Measurements from ENCODE around the gene DDR2.
A peak's percentile ranks its signal among the peaks of the same experiment; 100 is the strongest.
"Not testable (repeated sequence)": the region's sequence is repeated elsewhere in the genome, so short reads cannot be mapped to it uniquely, and the experiment has no call there.

Gene DDR2

DNA sequence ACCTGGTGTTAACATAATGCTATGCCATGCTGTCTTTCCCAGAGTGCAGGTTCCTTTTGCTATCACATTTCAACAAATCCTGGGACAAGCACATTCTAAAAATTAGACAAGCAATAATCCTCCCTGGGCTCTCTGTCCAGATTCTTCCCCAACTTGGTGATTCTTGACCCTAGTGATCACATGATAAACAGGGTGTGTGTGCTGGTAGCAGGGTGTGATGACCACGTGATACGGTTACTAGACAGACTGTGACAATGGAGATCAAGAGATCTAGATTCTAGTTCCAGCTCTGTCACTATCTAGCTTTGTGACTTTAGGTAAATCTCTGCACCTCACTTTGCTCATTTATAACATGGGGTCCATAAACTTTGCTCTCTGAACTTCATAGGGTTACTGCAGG is 96.3 kb downstream of the DDR2 start:
- H3K4me3 ChIP-seq (ENCODE audit: low read length) = no peak overlapping the region
- no peak for DNase-seq (ENCODE audit: low read depth)
- TF ChIP-seq, protein P1, sequence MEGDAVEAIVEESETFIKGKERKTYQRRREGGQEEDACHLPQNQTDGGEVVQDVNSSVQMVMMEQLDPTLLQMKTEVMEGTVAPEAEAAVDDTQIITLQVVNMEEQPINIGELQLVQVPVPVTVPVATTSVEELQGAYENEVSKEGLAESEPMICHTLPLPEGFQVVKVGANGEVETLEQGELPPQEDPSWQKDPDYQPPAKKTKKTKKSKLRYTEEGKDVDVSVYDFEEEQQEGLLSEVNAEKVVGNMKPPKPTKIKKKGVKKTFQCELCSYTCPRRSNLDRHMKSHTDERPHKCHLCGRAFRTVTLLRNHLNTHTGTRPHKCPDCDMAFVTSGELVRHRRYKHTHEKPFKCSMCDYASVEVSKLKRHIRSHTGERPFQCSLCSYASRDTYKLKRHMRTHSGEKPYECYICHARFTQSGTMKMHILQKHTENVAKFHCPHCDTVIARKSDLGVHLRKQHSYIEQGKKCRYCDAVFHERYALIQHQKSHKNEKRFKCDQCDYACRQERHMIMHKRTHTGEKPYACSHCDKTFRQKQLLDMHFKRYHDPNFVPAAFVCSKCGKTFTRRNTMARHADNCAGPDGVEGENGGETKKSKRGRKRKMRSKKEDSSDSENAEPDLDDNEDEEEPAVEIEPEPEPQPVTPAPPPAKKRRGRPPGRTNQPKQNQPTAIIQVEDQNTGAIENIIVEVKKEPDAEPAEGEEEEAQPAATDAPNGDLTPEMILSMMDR (IDR thresholded peaks at IDR 0.05; ENCODE audit: insufficient read depth, low read depth, low read length, missing control alignments) = no peak

DNA sequence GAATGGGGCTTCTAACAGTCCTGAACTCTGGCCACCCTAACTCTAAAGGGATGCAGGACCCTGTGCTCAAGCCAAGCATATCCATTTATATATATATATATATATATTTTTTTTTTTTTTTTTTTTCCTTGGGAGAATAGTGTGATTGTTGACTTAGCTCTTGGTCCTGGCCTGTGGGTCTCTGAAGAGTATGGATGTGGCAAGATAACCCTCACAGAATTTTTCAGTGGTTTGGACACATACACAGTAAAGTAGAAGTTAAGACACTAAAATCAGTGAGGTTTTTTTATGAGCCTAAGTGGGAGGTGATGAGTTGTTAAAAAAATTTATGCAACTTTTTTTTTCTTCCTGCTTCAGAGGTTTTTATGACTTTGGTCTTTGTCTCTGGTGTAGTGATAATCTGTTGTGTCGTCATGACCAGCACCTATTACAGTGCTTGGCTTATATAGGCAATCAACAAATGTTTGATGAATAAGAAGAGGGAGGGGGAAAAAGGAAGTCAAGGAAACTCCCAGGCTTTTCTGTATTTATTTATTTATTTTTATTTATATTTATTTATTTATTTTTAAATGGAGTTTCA is 97.0 kb downstream of the DDR2 start:
- not testable (repeated sequence) for H3K4me3 ChIP-seq (ENCODE audit: low read length); DNase-seq (ENCODE audit: low read depth)

DNA sequence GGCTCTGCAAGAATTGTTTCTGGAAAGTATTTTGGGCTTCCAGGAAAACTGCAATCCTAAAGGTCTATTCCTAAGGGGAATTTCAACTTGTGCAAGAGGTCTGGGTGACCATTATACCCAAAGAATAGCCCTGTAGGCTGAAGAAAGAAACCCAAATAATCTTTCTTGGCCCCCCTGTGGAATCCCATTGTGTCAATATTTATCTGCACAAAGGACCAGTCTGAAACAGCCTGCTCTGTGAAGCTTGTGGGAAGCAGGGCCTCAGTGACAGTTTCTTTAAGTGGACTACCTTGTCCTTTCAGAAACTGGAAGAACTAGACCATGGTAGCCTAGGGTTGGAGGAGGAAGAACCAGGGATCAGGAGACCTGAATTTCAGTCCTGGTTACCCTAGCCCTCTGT is 99.8 kb downstream of the DDR2 start:
- H3K4me3 ChIP-seq (ENCODE audit: low read length) = no peak overlapping the region
- TF ChIP-seq, protein P1 (IDR thresholded peaks at IDR 0.05; ENCODE audit: insufficient read depth, low read depth, low read length, missing control alignments) = no peak
- DNase-seq (ENCODE audit: low read depth) = no peak

DNA sequence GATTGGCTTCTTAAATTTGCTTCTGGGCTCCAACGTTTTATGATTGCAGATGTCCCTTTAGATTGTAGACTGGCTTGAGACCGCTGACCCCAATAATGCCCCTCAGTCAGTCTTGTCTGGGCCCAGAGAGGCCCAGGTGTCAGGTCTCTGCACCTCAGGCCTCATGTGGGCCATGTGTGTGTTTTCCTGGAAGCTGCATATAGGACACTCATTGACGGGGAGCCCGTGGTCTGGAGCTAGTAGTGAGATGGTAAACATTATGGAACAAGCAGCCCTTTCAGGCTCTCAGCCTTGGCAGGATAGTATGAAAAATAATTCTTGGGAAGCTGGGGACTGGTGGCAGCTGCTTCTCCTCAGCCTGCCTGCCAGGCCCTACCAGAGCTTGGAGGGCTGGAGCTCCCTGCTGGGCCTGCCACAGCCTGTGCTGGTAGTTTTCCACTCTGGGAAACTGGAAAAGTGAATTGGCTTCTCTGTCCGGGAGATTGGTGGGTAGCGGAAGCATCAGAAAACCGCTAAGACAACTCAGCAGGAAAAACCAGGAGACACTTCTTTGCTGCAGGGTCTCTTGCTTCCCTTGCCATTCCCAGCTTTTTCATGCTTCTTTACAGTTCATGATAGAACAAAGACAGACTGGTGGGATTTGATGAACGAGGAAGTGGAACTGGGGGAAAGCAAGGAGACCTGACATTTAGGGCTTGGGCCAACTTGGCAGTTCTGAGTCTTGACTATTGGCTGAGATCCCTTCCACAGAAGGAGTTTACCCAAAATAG is 100.5 kb downstream of the DDR2 start:
- DNase-seq (ENCODE audit: low read depth) = no peak
- no peak overlapping the region for H3K4me3 ChIP-seq (ENCODE audit: low read length)
- TF ChIP-seq, protein P1 (IDR thresholded peaks at IDR 0.05; ENCODE audit: insufficient read depth, low read depth, low read length, missing control alignments) = no peak

DNA sequence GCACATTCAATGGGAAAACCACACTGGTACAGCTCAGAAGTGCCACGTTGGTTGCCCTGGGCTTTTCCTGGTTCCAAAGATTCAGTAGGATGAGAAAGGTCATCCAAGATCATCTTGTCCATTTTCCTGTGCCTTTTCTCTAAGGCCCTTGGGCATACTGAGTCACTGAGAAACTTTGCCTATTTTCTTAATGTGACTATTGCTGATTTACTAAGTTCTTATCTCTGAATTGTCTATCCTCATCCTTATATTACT is 101.0 kb downstream of the DDR2 start:
- no peak for DNase-seq (ENCODE audit: low read depth)
- no peak overlapping the region for H3K4me3 ChIP-seq (ENCODE audit: low read length)
- TF ChIP-seq, protein P1 (IDR thresholded peaks at IDR 0.05; ENCODE audit: insufficient read depth, low read depth, low read length, missing control alignments) = no peak

DNA sequence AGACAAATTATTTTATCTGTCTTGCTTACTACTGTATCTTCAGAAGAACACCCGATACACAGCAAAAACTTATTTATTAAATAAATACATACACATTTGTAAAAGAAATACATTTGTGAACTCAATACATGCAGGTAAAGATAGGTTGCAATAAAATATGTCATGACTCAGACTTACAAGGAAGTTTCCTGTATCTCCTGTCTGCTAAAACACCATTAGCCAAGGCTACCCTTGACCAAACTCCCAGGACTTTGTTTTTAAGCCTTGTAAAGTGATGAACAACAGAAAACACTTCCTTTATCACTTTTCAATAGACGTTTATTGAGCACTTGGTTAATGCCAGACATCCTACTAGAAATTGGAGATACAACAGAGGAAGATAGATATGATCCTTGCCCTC is 101.8 kb downstream of the DDR2 start:
- peak; percentile 18 for DNase-seq (ENCODE audit: low read depth)
- TF ChIP-seq, protein P1 (IDR thresholded peaks at IDR 0.05; ENCODE audit: insufficient read depth, low read depth, low read length, missing control alignments) = no peak
- no peak overlapping the region for H3K4me3 ChIP-seq (ENCODE audit: low read length)

DNA sequence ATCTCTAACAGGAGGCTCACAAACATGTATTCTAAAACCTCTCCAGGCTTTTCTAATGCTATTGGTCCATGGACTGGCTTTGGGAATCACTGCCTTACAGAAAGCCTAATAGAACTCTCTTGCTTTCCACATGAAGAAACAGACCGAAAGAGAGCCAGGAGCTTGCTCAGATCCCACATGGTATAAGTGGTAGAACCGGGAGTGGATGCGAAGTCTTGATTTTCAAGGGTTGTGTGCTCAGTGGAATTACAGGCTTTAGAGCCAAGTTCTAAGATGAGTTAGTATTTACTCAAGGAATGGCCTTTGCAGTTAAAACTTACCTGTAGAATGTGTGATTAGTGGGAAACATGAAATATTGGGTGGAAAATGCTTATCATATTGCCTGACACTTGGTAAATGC is 103.9 kb downstream of the DDR2 start:
- no peak for DNase-seq (ENCODE audit: low read depth)
- no peak overlapping the region for H3K4me3 ChIP-seq (ENCODE audit: low read length)
- TF ChIP-seq, protein P1 (IDR thresholded peaks at IDR 0.05; ENCODE audit: insufficient read depth, low read depth, low read length, missing control alignments) = no peak

All from epithelial cell of esophagus (primary cell).